NCI-H2196 treated with DMSO at 0.1 percent for 48 hours (cell line): Measurements from ENCODE around the gene MRPL21.
"Not testable (repeated sequence)": the region's sequence is repeated elsewhere in the genome, so short reads cannot be mapped to it uniquely, and the experiment has no call there.

Experiments used
- DNase-seq: peaks from one replicate; lab custom pipeline; 2025; ENCODE audit not compliant: unreplicated experiment; lab: John Stamatoyannopoulos, UW

MRPL21 gene

GRCh38 chr11:68870470-68870869, 33.2 kb downstream of the MRPL21 start:
- no peak for DNase-seq

GRCh38 chr11:68868221-68868835, 35.3 kb downstream of the MRPL21 start:
- no peak for DNase-seq

- DNase-seq, result no peak
Observed at GRCh38 chr11:68867066-68867465, 36.6 kb downstream of the MRPL21 start.

GRCh38 chr11:68865241-68865640, 38.4 kb downstream of the MRPL21 start:
- no peak for DNase-seq

DNA sequence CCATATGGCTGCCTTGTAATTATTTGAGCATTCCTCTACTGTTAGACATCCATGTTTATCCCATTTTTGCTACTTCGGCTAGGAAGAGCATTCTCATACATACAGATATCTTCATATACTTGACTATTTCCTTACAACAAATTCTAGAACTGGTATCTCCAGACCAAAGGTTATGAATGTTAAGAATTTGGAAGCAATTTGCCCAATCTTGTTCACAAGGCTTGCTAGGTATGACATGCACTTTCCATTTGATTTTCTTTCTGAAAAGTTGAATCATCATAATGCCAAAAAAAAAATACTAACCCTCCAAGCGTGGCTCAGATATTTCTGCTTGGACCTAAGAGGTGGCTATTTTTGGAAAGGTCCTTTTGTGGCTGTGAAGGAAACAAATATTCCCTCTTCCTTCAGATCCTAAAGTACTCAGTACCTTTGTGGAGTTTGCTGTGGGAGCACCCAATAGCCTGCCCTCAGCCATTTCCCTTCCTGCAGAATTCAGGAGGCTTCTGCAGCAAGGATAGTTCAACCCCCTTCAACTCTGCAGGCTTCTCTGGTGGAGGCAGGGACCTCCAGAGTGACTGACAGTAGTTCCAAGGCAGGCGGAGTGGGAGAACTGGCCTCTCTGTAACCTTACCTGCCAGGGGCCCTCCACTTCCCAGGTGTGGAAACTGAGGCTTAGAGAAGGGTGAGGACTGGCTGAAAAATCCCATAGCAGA, 39.9 kb downstream of the MRPL21 start:
- DNase-seq, result no peak

DNA sequence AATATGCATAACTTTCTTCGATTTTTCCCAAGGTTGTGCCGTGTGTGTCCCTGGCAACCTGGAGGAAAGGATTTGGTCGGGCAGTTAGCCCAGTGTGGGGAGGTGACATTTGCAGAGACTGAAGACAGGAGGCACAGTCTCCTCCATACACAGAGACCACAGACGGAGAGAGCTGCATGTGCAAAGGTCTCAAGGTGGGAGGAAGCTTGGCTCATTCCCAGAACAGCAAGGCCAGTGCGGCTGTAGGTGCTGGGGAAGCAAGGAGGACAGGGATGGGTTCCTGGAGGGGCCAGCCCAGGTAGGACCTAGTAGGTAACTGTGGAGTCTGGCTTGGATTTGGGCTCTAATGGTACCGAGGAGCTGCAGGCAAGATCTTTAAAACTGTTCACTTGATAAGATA, 41.2 kb downstream of the MRPL21 start:
- no peak for DNase-seq

GRCh38 chr11:68859123-68859522, 44.5 kb downstream of the MRPL21 start:
- no peak for DNase-seq

DNA sequence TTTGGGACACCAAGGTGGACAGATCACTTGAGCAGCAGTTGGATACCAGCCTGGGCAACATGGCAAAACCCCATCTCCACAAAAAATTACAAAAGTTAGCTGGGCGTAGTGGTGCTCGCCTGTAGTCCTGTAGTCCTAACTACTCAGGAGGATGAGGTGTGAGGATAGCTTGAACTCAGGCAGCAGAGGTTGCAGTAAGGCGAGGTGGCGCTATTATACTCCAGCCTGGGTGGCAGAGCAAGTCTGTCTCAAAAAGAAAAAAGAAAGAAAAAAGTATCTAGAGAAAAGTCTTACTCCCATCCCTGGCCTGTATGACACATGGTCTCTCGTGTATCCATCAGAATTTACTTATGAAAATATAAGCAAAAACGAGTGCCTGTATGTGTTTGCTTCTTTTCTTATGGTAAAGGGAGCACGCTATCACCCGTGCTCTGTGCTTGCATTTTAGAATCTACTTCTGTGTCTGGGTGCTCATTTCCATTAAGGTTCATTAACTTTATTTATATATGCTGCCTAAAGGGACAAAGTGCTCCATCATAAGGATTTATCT, 46.5 kb downstream of the MRPL21 start:
- no peak for DNase-seq

DNA sequence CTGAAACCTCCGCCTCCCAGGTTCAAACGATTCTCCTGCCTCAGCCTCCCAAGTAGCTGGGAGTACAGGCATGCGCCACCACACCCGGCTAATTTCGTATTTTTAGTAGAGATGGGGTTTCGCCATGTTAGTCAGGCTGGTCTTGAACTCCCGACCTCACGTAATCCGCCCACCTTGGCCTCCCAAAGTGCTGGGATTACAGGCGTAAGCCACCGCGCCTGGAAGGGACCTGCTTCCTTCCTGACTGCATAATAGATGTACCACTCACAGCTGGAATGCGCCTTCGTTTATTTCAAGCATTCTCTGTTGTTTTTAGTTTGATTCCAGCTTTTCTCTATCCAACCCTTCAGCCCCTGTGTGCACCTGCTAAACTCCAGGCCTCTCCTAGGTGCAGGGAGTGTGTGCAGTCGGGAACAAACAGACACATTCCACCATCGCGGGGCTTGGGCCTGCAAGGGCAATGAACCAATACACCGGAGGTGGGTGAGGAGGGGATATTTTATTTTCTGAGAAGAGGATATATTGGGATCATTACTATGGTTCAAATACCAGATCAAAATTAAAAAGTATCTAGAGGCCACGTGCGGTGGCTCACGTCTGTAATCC, 47.1 kb downstream of the MRPL21 start:
- DNase-seq, result not testable (repeated sequence)

- DNase-seq, result no peak
Observed at GRCh38 chr11:68855205-68855981, 48.2 kb downstream of the MRPL21 start.

GRCh38 chr11:68854273-68854958, 49.2 kb downstream of the MRPL21 start:
- DNase-seq, result no peak

- no peak for DNase-seq
Observed at GRCh38 chr11:68852628-68853027, 51.0 kb downstream of the MRPL21 start.

DNA sequence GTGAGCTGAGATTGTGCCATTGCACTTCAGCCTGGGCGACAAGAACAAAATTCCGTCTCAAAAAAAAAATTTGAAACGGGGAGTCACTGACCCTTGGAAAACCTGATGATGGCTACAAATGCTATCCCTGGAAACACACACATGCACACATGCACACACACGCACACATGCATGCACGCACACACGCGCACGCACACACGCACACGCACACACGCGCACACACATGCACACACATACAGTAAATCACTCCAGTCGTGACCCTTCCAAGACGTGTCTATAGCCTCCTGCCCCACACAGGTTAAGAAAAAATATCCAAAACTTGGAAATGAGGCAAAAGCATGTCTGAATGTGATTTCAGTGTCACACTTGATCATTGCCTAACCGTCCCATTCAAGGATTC, 55.2 kb downstream of the MRPL21 start:
- DNase-seq, result no peak

- DNase-seq, result no peak
Observed at GRCh38 chr11:68847395-68847794, 56.2 kb downstream of the MRPL21 start.

- DNase-seq, result no peak
Observed at GRCh38 chr11:68845351-68846002, 58.2 kb downstream of the MRPL21 start.

GRCh38 chr11:68844801-68845200, 58.8 kb downstream of the MRPL21 start:
- no peak for DNase-seq

DNA sequence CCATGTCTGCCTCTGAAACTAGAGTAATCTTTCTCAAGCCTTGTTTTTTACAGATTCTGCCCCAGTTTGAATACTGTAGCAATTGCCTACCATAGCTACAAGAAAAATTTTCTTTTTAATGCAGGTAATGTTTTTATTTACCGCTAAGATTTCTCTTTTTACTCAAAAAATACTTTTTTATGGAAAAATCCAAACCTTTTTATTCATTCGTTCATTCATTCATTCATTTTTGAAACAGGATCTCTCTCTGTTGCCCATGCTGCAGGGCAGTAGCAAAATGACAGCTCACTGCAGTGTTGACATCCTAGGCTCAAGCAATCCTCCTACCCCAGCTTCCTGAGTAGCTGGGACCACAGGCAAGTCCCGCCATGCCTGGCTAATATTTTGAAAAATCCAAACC, 59.3 kb downstream of the MRPL21 start:
- no peak for DNase-seq

- peak; percentile 83 for DNase-seq
Observed at GRCh38 chr11:68843703-68844312, 59.8 kb downstream of the MRPL21 start.

DNA sequence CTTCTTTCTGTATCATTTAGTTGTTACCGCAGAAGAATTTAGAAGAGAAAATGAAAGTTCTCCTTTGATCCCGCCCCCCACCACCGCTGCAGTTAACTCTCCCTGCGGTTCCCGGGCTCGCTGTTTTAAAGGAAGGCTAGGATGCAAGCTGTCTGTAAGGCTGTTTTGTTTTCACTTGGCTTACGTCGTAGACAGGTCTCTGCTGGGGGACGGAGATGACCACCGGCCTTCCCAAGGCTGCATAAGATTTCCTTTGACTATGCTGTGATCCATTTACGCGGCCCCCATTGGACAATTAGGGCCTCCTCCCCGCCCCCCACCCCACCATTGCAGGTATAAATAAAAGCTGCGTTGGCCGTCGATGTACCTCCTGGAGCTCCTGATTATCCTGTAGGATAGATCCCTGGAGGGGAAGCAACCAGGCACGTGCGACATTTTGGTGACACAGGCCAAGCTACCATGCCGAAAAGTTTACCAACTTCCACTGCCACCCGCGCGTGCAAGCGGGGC, 60.5 kb downstream of the MRPL21 start:
- no peak for DNase-seq
